Measurements from ENCODE around the gene CCDC179.

CCDC179 gene

GRCh38 chr11:22860241-22860640 is at the start of gene CCDC179:
Gene CCDC179, minus strand, starts transcription at chr11:22860474. Its CDS starts 53 bp downstream, at chr11:22860421.
- H3K27me3 ChIP-seq (ENCODE audit: control insufficient read depth, insufficient read depth, low read length): no peaks in the 10 kb centered on the region
- H3K9me3 ChIP-seq (ENCODE audit: control insufficient read depth, low read length): no peaks in the 10 kb centered on the region
- H3K36me3 ChIP-seq (ENCODE audit: control insufficient read depth, insufficient read depth, low read length): no peaks in the 10 kb centered on the region
- no peaks in the 10 kb centered on the region for H3K4me1 ChIP-seq (ENCODE audit: control insufficient read depth, insufficient read depth, low read length)
- no peak within 1 kb of the TSS for H3K4me3 ChIP-seq (ENCODE audit: low read length)
- no peak within 1 kb of the TSS for H3K9ac ChIP-seq (ENCODE audit: low read length)

GRCh38 chr11:22903782-22904181 is 43.5 kb upstream of the CCDC179 start:
- Histone ChIP-seq H3K4me1 (ENCODE audit: control insufficient read depth, insufficient read depth, low read length) (no peaks in the 10 kb centered on the region), H3K9me3 (ENCODE audit: control insufficient read depth, low read length) (no peaks in the 10 kb centered on the region), H3K9ac (ENCODE audit: low read length) (no peak overlapping the region), H3K27me3 (ENCODE audit: control insufficient read depth, insufficient read depth, low read length) (no peaks in the 10 kb centered on the region), H3K36me3 (ENCODE audit: control insufficient read depth, insufficient read depth, low read length) (no peaks in the 10 kb centered on the region), H3K4me3 (ENCODE audit: low read length) (no peak overlapping the region)

GRCh38 chr11:22901603-22902002 is 41.3 kb upstream of the CCDC179 start:
- no peaks in the 10 kb centered on the region for H3K36me3 ChIP-seq (ENCODE audit: control insufficient read depth, insufficient read depth, low read length)
- no peaks in the 10 kb centered on the region for H3K27me3 ChIP-seq (ENCODE audit: control insufficient read depth, insufficient read depth, low read length)
- H3K9me3 ChIP-seq (ENCODE audit: control insufficient read depth, low read length): no peaks in the 10 kb centered on the region
- no peak overlapping the region for H3K9ac ChIP-seq (ENCODE audit: low read length)
- H3K4me3 ChIP-seq (ENCODE audit: low read length): no peak overlapping the region
- H3K4me1 ChIP-seq (ENCODE audit: control insufficient read depth, insufficient read depth, low read length): no peaks in the 10 kb centered on the region

DNA sequence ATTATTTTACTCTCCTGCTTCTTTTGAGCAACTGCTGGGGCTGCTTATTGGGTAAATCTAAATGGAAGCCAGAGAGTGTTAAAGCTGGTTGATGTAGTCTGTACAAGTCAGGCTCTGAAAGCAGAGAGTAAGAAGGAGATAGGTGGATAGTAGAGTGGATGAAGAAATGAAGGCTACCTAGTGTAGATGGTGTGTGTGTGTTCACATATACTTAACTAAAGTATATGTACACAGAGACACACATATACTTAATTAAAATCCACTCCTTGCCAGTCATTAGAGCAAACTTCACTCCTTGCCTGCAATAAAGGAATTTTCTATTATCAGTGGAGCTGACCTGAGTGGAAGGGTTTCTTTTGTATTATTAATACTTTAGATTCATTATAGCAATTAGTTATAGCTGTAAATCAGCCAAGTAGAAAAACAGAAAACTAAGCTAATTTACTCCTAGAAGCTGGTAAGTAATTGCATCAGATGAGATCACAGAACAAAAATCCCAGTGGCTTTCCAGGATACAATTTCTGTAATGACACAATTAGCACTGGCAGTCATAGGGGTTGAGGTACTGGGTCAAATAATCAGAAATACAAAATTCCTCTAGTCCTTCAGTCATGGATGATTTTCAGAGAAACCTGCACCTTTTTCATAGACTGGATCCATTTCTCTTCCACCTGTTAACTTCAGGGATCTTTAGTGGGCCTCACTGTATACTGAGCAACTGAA is 40.7 kb upstream of the CCDC179 start:
- Histone ChIP-seq H3K9me3 (ENCODE audit: control insufficient read depth, low read length) (no peaks in the 10 kb centered on the region), H3K4me3 (ENCODE audit: low read length) (no peak overlapping the region), H3K4me1 (ENCODE audit: control insufficient read depth, insufficient read depth, low read length) (no peaks in the 10 kb centered on the region)

GRCh38 chr11:22898036-22898435 is 37.8 kb upstream of the CCDC179 start:
- H3K4me1 ChIP-seq (ENCODE audit: control insufficient read depth, insufficient read depth, low read length): no peaks in the 10 kb centered on the region
- no peaks in the 10 kb centered on the region for H3K36me3 ChIP-seq (ENCODE audit: control insufficient read depth, insufficient read depth, low read length)
- H3K4me3 ChIP-seq (ENCODE audit: low read length): no peak overlapping the region
- H3K9me3 ChIP-seq (ENCODE audit: control insufficient read depth, low read length): peaks cover 5% of the 10 kb centered on the region
- H3K27me3 ChIP-seq (ENCODE audit: control insufficient read depth, insufficient read depth, low read length): no peaks in the 10 kb centered on the region
- no peak overlapping the region for H3K9ac ChIP-seq (ENCODE audit: low read length)

More for the DNA sequence above, 40.7 kb upstream of the CCDC179 start:
- Histone ChIP-seq H3K36me3 (ENCODE audit: control insufficient read depth, insufficient read depth, low read length) (no peaks in the 10 kb centered on the region), H3K27me3 (ENCODE audit: control insufficient read depth, insufficient read depth, low read length) (no peaks in the 10 kb centered on the region), H3K9ac (ENCODE audit: low read length) (no peak overlapping the region)

DNA sequence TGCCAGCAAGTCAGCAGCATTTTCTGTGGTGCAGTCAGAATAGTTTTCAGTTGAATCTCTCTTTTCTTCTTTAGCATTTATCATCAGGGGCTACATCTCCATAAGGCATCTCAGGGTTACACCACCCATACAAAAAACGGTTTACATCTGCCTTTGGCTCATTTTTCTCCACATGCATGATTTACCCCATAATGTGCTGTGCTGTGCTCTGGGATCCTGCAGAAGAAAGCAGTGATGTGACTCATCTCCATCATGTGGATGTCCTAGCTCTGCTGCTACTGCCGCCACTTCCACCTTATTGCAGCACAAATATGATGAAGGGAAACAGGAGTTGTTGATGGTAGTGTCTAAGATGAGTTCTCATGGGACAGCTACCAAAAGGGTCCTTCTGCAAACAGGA is 30.0 kb upstream of the CCDC179 start:
- H3K4me1 ChIP-seq (ENCODE audit: control insufficient read depth, insufficient read depth, low read length): peaks cover 4% of the 10 kb centered on the region
- H3K27me3 ChIP-seq (ENCODE audit: control insufficient read depth, insufficient read depth, low read length): no peaks in the 10 kb centered on the region
- no peaks in the 10 kb centered on the region for H3K36me3 ChIP-seq (ENCODE audit: control insufficient read depth, insufficient read depth, low read length)
- H3K9ac ChIP-seq (ENCODE audit: low read length): no peak overlapping the region
- no peak overlapping the region for H3K4me3 ChIP-seq (ENCODE audit: low read length)
- peaks cover 5% of the 10 kb centered on the region for H3K9me3 ChIP-seq (ENCODE audit: control insufficient read depth, low read length)

- Histone ChIP-seq H3K4me3 (ENCODE audit: low read length) (no peak overlapping the region), H3K9ac (ENCODE audit: low read length) (no peak overlapping the region), H3K9me3 (ENCODE audit: control insufficient read depth, low read length) (no peaks in the 10 kb centered on the region), H3K36me3 (ENCODE audit: control insufficient read depth, insufficient read depth, low read length) (no peaks in the 10 kb centered on the region), H3K4me1 (ENCODE audit: control insufficient read depth, insufficient read depth, low read length) (peaks cover under 1% of the 10 kb centered on the region), H3K27me3 (ENCODE audit: control insufficient read depth, insufficient read depth, low read length) (no peaks in the 10 kb centered on the region)
These were observed 23.9 kb upstream of the CCDC179 start for GRCh38 chr11:22884217-22884616.

- no peaks in the 10 kb centered on the region for H3K36me3 ChIP-seq (ENCODE audit: control insufficient read depth, insufficient read depth, low read length)
- H3K4me1 ChIP-seq (ENCODE audit: control insufficient read depth, insufficient read depth, low read length): peaks cover 4% of the 10 kb centered on the region
- no peaks in the 10 kb centered on the region for H3K9me3 ChIP-seq (ENCODE audit: control insufficient read depth, low read length)
- no peak overlapping the region for H3K4me3 ChIP-seq (ENCODE audit: low read length)
- H3K27me3 ChIP-seq (ENCODE audit: control insufficient read depth, insufficient read depth, low read length): no peaks in the 10 kb centered on the region
- no peak overlapping the region for H3K9ac ChIP-seq (ENCODE audit: low read length)
These were observed 19.4 kb upstream of the CCDC179 start for GRCh38 chr11:22879630-22880029.

- Histone ChIP-seq H3K9ac (ENCODE audit: low read length) (no peak overlapping the region), H3K36me3 (ENCODE audit: control insufficient read depth, insufficient read depth, low read length) (no peaks in the 10 kb centered on the region), H3K27me3 (ENCODE audit: control insufficient read depth, insufficient read depth, low read length) (no peaks in the 10 kb centered on the region), H3K9me3 (ENCODE audit: control insufficient read depth, low read length) (no peaks in the 10 kb centered on the region), H3K4me1 (ENCODE audit: control insufficient read depth, insufficient read depth, low read length) (peaks cover 4% of the 10 kb centered on the region), H3K4me3 (ENCODE audit: low read length) (no peak overlapping the region)
These were observed 18.3 kb upstream of the CCDC179 start for GRCh38 chr11:22878604-22879003.

DNA sequence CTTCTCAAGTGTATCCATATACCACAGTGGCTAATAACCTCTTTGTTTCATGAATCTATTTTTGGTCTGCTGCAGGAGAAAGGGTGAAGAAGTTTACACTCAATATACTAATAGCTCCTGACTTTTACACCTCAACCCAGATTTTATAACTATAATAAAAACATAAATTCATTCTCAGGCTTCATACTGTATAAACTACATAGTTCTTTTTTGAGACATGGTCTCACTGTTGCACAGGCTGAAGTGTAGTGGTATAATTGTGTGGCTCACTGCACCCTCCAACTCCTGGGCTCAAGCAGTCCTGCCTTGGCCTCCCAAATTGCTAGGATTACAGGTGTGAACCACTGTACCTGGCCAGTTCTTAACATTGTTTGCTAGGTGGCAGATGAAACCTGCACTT is 17.8 kb upstream of the CCDC179 start:
- no peak overlapping the region for H3K9ac ChIP-seq (ENCODE audit: low read length)
- H3K36me3 ChIP-seq (ENCODE audit: control insufficient read depth, insufficient read depth, low read length): no peaks in the 10 kb centered on the region
- peaks cover 4% of the 10 kb centered on the region for H3K4me1 ChIP-seq (ENCODE audit: control insufficient read depth, insufficient read depth, low read length)
- H3K9me3 ChIP-seq (ENCODE audit: control insufficient read depth, low read length): no peaks in the 10 kb centered on the region
- no peaks in the 10 kb centered on the region for H3K27me3 ChIP-seq (ENCODE audit: control insufficient read depth, insufficient read depth, low read length)
- H3K4me3 ChIP-seq (ENCODE audit: low read length): no peak overlapping the region

DNA sequence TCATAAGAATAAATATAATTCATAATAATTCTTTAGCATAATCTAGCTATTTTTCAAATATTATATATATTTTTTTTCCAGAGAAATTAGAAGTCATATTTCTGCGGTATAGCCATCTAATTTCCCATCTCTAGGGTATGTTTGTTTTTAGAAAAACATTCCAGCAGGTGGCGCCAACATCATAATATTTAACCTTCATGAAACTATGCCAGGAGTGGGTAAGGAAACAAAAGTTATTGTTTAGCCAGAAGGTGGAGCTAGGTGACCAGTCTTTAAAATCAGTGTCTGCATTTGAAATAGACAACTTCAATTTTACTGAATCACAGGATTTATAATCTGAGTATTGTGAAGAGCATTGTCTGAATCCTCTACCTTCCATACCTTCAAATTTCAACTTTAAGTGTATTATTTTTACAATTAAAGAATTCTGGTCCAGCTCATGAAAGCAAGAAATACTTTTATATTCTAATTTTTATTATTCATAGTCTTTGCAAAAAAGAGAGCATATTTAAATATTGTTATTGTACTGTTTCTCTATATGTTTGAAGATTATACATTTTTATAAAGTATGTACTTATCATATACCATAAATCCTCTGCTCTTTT is 15.7 kb upstream of the CCDC179 start:
- Histone ChIP-seq H3K9me3 (ENCODE audit: control insufficient read depth, low read length) (no peaks in the 10 kb centered on the region), H3K4me1 (ENCODE audit: control insufficient read depth, insufficient read depth, low read length) (peaks cover 4% of the 10 kb centered on the region), H3K27me3 (ENCODE audit: control insufficient read depth, insufficient read depth, low read length) (no peaks in the 10 kb centered on the region), H3K36me3 (ENCODE audit: control insufficient read depth, insufficient read depth, low read length) (no peaks in the 10 kb centered on the region), H3K9ac (ENCODE audit: low read length) (no peak overlapping the region), H3K4me3 (ENCODE audit: low read length) (no peak overlapping the region)

GRCh38 chr11:22869325-22869724 is 9.1 kb upstream of the CCDC179 start:
- H3K36me3 ChIP-seq (ENCODE audit: control insufficient read depth, insufficient read depth, low read length): no peaks in the 10 kb centered on the region
- H3K4me1 ChIP-seq (ENCODE audit: control insufficient read depth, insufficient read depth, low read length): no peaks in the 10 kb centered on the region
- no peaks in the 10 kb centered on the region for H3K9me3 ChIP-seq (ENCODE audit: control insufficient read depth, low read length)
- H3K9ac ChIP-seq (ENCODE audit: low read length): no peak overlapping the region
- no peaks in the 10 kb centered on the region for H3K27me3 ChIP-seq (ENCODE audit: control insufficient read depth, insufficient read depth, low read length)
- no peak overlapping the region for H3K4me3 ChIP-seq (ENCODE audit: low read length)

Data from mucosa of stomach (tissue), 1 donor.